NCI-H187 (cell line): Measurements from ENCODE around the gene UGT1A5.

ENCODE experiments used
- DNase-seq, 2 experiments: peaks; one replicate each; lab custom pipeline; 2025; lab: John Stamatoyannopoulos, UW

Gene UGT1A5

DNA sequence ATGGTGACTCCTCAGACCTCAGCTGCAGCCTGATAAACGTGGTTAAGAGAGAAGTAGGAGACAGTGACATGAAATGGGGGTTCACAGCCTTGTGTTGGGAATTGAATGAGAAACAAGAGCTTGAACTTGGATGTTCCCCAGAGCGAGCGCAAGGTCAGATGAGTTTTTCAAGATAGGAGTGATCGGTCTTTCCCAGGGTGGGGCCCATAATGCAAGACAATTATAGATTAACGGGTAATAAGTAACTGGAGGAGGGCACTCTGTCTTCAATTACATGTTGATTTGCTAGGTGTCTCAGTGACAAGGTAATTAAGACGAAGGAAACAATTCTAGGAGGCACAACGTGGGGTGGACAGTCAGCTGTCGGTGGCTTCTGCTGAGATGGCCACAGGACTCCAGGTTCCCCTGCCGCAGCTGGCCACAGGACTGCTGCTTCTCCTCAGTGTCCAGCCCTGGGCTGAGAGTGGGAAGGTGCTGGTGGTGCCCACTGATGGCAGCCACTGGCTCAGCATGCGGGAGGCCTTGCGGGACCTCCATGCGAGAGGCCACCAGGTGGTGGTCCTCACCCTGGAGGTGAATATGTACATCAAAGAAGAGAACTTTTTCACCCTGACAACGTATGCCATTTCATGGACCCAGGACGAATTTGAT is at the start of gene UGT1A5:
Gene UGT1A5 (plus strand): TSS at position 297 of the 651 bp plus-strand sequence. CDS start 85 bp downstream, at position 382.
- DNase-seq = no peak

DNA sequence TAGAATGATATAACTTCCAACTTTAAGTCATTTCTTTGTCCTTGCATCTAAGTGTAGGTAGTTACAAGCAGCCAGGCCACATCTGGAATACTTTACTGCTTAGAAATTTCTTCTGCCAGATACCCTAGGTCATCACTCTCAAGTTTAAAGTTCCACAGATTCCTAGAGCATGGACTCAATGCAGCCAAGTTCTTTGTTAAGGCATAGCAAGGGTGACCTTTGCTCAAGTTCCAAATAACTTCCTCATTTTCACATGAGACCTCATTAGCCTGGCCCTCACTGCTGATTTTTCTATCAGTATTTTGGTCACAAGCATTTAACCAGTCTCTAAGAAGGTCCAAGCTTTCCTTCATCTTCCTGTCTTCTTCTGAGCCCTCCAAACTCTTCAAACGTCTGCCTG is 48.8 kb upstream of the UGT1A5 start:
- DNase-seq = no peak

DNA sequence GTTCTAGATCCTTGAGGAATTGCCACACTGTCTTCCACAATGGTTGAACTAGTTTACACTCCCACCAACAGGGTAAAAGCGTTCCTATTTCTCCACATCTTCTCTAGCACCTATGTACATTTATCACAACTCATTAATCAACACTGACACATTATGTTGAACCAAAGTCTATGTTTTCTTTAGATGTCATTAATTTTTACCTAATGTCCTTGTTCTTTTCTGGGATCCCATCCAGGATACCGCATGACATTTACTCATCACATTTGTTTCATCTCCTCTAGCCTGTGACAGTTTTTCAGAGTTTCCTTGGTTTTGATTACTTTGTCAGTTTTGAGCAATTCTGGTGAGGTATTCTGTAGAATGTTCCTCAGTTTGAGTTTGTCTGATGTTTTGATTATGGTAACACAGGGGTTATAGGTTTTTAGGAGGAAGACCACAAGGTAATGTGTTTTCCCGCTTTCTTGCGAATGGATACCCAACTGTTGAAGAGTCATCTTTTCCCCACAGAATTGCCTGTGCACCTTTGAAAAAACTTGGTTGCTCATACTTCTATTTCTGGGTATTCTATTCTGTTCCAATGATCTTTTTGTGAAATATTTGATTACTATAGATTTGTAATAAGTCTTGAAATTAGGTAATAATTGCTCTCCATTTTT is 44.0 kb upstream of the UGT1A5 start:
- DNase-seq = no peak

- no peak for DNase-seq
Observed at GRCh38 chr2:233671290-233672161, 41.2 kb upstream of the UGT1A5 start, which contains the start of gene UGT1A9. Gene UGT1A9, plus strand, starts transcription at chr2:233671898. Its CDS starts 37 bp downstream, at chr2:233671935.

- DNase-seq = no peak
Observed at GRCh38 chr2:233672886-233673285, 39.8 kb upstream of the UGT1A5 start.

GRCh38 chr2:233673896-233674295 is 38.8 kb upstream of the UGT1A5 start:
- no peak for DNase-seq

GRCh38 chr2:233674314-233674713 is 38.4 kb upstream of the UGT1A5 start:
- DNase-seq = no peak

- DNase-seq = no peak
Observed at GRCh38 chr2:233674995-233675394, 37.7 kb upstream of the UGT1A5 start.

- no peak for DNase-seq
Observed at GRCh38 chr2:233676046-233676445, 36.7 kb upstream of the UGT1A5 start.

DNA sequence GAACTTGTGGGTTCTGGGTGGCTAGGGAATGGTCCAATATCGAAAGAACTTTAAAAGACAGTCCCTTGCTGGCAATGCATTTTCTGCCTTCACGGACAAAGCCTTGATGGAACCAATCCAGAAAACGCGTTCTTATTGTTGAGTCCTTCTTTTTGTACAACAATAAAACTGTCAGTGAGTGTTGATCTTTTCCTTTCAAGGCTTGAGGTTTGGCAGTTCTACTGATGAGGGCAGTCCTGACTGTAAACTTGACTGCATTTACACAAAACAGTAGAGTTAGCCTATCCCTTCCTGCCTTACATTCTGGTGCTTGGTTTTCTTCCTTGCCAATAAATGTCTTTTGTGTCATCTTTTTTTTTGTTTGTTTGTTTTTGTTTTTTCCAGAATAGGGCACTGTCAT is 33.5 kb upstream of the UGT1A5 start:
- DNase-seq = no peak

GRCh38 chr2:233680361-233681045 is 32.2 kb upstream of the UGT1A5 start:
- DNase-seq = no peak

- no peak for DNase-seq
Observed at GRCh38 chr2:233681521-233682099, 31.1 kb upstream of the UGT1A5 start, which contains the start of gene UGT1A7. Gene UGT1A7, plus strand, starts transcription at chr2:233681901. Its CDS starts 37 bp downstream, at chr2:233681938.

GRCh38 chr2:233684640-233685039 is 28.1 kb upstream of the UGT1A5 start:
- DNase-seq = no peak

DNA sequence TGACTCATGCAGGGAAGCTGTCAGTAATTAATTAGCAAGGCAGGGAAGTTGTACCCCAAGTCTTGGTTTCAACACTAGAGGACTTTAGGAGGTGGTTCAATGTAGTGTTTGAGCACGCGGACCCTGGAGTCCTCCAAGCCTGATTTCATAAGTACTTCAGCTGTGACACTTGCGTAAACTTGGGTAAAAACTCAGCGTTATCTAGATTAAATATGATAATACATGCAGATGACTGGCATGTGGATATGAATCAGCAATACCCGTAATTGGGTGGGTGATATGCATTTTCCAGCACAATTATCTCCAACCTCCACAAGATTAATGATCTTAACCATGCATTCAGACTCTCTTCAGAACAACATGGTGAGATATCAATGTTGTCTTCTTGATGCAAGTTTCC is 25.8 kb upstream of the UGT1A5 start:
- DNase-seq = no peak

GRCh38 chr2:233688341-233688740 is 24.4 kb upstream of the UGT1A5 start:
- DNase-seq = no peak

GRCh38 chr2:233689031-233689430 is 23.7 kb upstream of the UGT1A5 start:
- DNase-seq = no peak

GRCh38 chr2:233689501-233689900 is 23.2 kb upstream of the UGT1A5 start:
- no peak for DNase-seq

DNA sequence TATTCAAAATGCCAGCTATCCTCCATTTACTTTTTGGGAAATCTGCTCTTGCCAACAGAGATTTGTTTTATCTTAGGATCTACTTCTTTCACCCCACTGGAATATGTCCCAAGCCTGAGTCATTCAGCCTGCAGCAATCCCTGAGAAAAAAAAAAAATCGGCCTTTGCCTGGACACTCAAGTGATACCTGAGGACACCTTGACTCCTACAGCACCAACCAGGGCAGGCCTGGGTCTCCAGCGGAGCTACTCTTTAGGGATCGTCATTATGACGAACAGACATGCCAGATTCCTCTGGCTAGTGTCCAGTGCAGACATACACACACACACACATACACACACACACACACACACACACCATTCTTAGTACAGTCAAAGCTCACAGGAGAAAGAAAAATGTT is 22.3 kb upstream of the UGT1A5 start:
- no peak for DNase-seq

- DNase-seq = no peak
Observed at GRCh38 chr2:233691443-233692433, 21.0 kb upstream of the UGT1A5 start.

- DNase-seq = no peak
Observed at GRCh38 chr2:233692648-233693047, 20.1 kb upstream of the UGT1A5 start, which contains the start of gene UGT1A6. Gene UGT1A6, plus strand, starts transcription at chr2:233692890. Its CDS starts 115 bp downstream, at chr2:233693005.
